OCI-LY1 (cell line): ENCODE measurements around the gene RPA4.
"Not testable (repeated sequence)": the region's sequence is repeated elsewhere in the genome, so short reads cannot be mapped to it uniquely, and the experiment has no call there.

Source experiments
- H2AFZ ChIP-seq: fragments of 200-600 bp; sonication (generic), shearing (Covaris generic); 2 replicates; pipeline ENCODE4 v1.6.0; 2014; ENCODE audit warnings: antibody characterized with exemption, mild to moderate bottlenecking, low read length
- H3F3A ChIP-seq: fragments of 200-600 bp; sonication (generic), shearing (Covaris generic); 2 replicates; pipeline ENCODE4 v1.6.0; 2014; ENCODE audit warnings: mild to moderate bottlenecking, antibody characterized with exemption, low read length, moderate library complexity; ENCODE audit not compliant: insufficient read depth
- H3K27ac ChIP-seq: fragments of 200-600 bp; sonication (generic); 2 replicates; pipeline ENCODE4 v1.5.1; 2014; ENCODE audit warnings: low read length, mixed run types, mild to moderate bottlenecking, low read depth; ENCODE audit not compliant: poor library complexity, severe bottlenecking
- H3K27me3 ChIP-seq: fragments of 200-600 bp; sonication (generic); 2 replicates; pipeline ENCODE4 v1.6.0; 2014; ENCODE audit warnings: antibody characterized with exemption, mild to moderate bottlenecking, low read length, moderate library complexity; ENCODE audit not compliant: insufficient read depth
- H3K36me3 ChIP-seq: fragments of 200-600 bp; sonication (generic); 2 replicates; pipeline ENCODE4 v1.6.1; 2014; ENCODE audit warnings: mild to moderate bottlenecking, antibody characterized with exemption, low read length, moderate library complexity, mixed read lengths; ENCODE audit not compliant: insufficient read depth
- H3K4me1 ChIP-seq: fragments of 200-600 bp; sonication (generic); 2 replicates; pipeline ENCODE4 v1.5.1; 2014; ENCODE audit warnings: mild to moderate bottlenecking, low read length, moderate library complexity; ENCODE audit not compliant: insufficient read depth, severe bottlenecking
- H3K4me2 ChIP-seq: fragments of 200-600 bp; sonication (generic), shearing (Covaris generic); 2 replicates; pipeline ENCODE4 v1.6.1; 2014; ENCODE audit warnings: low read length
- H3K4me3 ChIP-seq: fragments of 200-600 bp; sonication (generic); 2 replicates; pipeline ENCODE4 v1.5.1; 2014; ENCODE audit warnings: low read length, low read depth, mild to moderate bottlenecking, mixed read lengths; ENCODE audit not compliant: poor library complexity, severe bottlenecking
- H3K79me2 ChIP-seq: fragments of 200-600 bp; shearing (Covaris generic); 2 replicates; pipeline ENCODE4 v1.6.1; 2016; ENCODE audit warnings: mixed run types, low read length, mixed read lengths; ENCODE audit not compliant: insufficient read depth
- H3K9ac ChIP-seq: fragments of 200-600 bp; sonication (generic), shearing (Covaris generic); 2 replicates; pipeline ENCODE4 v1.6.1; 2014; ENCODE audit warnings: mild to moderate bottlenecking, low read length, mixed read lengths
- H3K9me2 ChIP-seq: fragments of 200-600 bp; sonication (generic), shearing (Covaris generic); 2 replicates; pipeline ENCODE4 v1.6.1; 2014; ENCODE audit warnings: low read depth, mild to moderate bottlenecking, low read length, mixed read lengths
- H3K9me3 ChIP-seq: fragments of 200-600 bp; shearing (Covaris generic); 2 replicates; pipeline ENCODE4 v1.6.1; 2014; ENCODE audit warnings: low read length, mixed read lengths
- H4K20me1 ChIP-seq: fragments of 200-600 bp; sonication (generic), shearing (Covaris generic); 2 replicates; pipeline ENCODE4 v1.6.0; 2016; ENCODE audit warnings: mild to moderate bottlenecking, low read length; ENCODE audit not compliant: insufficient read depth
- EZH2 ChIP-seq: fragments of 200-600 bp; sonication (generic), shearing (Covaris generic); IDR thresholded peaks from 2 replicates; pipeline ENCODE4 v1.8.0; 2017; ENCODE audit warnings: borderline replicate concordance, mixed run types, mild to moderate bottlenecking, antibody characterized with exemption, low read length, moderate library complexity, mixed read lengths
- TF ChIP-seq, protein P1 (sequence below): fragments of 200-600 bp; sonication (generic), shearing (Covaris generic); IDR thresholded peaks from 2 replicates; pipeline ENCODE4 v1.5.1; 2017; ENCODE audit warnings: mild to moderate bottlenecking, antibody characterized with exemption, low read length, moderate library complexity, mixed read lengths

RPA4 gene

DNA sequence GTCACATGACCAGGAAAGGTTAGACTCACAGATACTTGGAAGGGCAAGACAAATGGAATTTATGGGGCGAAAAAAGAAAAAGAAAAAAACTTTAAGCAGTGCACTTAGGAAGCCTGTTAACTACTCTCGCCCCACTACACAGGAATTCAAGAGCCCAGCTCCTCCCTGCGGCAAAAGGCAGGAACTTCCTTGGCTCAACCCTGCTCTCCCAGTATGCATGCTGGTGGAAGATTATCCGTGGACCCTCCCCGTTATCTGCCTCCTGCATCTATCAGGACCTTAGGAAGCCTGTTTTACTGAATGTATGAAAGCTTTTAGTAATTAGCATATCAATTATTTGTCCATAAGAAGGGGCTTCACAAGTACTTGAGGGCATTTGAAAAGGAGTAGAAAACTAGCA is 40.1 kb upstream of the RPA4 start:
- peaks cover 8% of the 10 kb centered on the region for H3K4me1 ChIP-seq
- H3K9ac ChIP-seq, result no peak overlapping the region
- H3K27ac ChIP-seq, result no peak overlapping the region
- no peaks in the 10 kb centered on the region for H3K36me3 ChIP-seq
- no peaks in the 10 kb centered on the region for H3K27me3 ChIP-seq
- no peaks in the 10 kb centered on the region for H3K9me2 ChIP-seq
- no peaks in the 10 kb centered on the region for H3F3A ChIP-seq
- H4K20me1 ChIP-seq, result no peaks in the 10 kb centered on the region
- TF ChIP-seq, protein P1, sequence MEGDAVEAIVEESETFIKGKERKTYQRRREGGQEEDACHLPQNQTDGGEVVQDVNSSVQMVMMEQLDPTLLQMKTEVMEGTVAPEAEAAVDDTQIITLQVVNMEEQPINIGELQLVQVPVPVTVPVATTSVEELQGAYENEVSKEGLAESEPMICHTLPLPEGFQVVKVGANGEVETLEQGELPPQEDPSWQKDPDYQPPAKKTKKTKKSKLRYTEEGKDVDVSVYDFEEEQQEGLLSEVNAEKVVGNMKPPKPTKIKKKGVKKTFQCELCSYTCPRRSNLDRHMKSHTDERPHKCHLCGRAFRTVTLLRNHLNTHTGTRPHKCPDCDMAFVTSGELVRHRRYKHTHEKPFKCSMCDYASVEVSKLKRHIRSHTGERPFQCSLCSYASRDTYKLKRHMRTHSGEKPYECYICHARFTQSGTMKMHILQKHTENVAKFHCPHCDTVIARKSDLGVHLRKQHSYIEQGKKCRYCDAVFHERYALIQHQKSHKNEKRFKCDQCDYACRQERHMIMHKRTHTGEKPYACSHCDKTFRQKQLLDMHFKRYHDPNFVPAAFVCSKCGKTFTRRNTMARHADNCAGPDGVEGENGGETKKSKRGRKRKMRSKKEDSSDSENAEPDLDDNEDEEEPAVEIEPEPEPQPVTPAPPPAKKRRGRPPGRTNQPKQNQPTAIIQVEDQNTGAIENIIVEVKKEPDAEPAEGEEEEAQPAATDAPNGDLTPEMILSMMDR, result no peak
- no peak for TF ChIP-seq EZH2
- no peak overlapping the region for H2AFZ ChIP-seq
- no peak overlapping the region for H3K4me3 ChIP-seq
- no peaks in the 10 kb centered on the region for H3K9me3 ChIP-seq
- no peak overlapping the region for H3K4me2 ChIP-seq
- H3K79me2 ChIP-seq, result no peaks in the 10 kb centered on the region

DNA sequence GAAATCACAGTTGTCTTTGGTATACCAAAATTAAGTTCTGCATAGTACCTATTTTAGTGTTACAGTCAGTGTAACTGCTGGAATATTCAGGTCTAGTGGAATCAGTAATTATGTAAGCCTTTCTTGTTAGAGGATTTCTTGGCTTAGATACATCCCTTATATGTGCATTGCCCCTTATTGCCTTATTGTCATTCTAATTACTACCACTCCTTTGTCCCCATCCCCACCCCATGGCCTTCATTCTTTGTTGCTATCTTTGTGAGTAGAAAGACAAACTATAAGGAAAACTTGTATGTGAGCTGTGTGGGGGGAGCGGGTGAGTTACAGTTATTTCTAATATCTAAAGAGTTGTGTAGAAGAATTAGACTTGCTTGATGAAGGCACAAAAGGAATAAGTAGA is 36.9 kb upstream of the RPA4 start:
- TF ChIP-seq, protein P1, result no peak
- TF ChIP-seq EZH2, result no peak
- Histone ChIP-seq H2AFZ (no peak overlapping the region), H3K9me2 (no peaks in the 10 kb centered on the region), H3K9me3 (no peaks in the 10 kb centered on the region), H3K4me2 (no peak overlapping the region), H3K36me3 (no peaks in the 10 kb centered on the region), H3K27me3 (no peaks in the 10 kb centered on the region), H3K4me3 (no peak overlapping the region), H4K20me1 (no peaks in the 10 kb centered on the region), H3K79me2 (no peaks in the 10 kb centered on the region), H3F3A (no peaks in the 10 kb centered on the region), H3K4me1 (no peaks in the 10 kb centered on the region), H3K27ac (no peak overlapping the region), H3K9ac (no peak overlapping the region)

DNA sequence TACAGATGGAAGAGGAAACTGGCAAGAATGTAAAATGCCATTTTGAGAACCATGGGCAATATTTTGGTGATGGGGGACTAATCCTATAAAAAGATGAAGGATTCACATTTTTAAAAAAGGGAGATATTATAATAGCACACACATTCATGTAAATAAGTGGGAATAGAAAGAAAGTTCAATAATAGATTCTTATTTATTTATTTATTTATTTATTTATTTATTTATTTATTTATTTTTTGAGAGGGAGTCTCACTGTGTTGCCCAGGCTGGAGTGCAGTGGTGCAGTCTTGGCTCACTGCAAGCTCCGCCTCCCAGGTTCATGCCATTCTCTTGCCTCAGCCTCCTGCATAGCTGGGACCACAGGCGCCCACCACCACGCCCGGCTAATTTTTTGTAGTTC is 24.3 kb upstream of the RPA4 start:
- not testable (repeated sequence) for H3F3A ChIP-seq, H3K4me2 ChIP-seq, H3K79me2 ChIP-seq, H3K9me3 ChIP-seq, H3K36me3 ChIP-seq, H3K9me2 ChIP-seq, H3K4me3 ChIP-seq, H3K27me3 ChIP-seq, H3K9ac ChIP-seq, H4K20me1 ChIP-seq, H2AFZ ChIP-seq, H3K27ac ChIP-seq
- peaks cover 12% of the 10 kb centered on the region for H3K4me1 ChIP-seq

DNA sequence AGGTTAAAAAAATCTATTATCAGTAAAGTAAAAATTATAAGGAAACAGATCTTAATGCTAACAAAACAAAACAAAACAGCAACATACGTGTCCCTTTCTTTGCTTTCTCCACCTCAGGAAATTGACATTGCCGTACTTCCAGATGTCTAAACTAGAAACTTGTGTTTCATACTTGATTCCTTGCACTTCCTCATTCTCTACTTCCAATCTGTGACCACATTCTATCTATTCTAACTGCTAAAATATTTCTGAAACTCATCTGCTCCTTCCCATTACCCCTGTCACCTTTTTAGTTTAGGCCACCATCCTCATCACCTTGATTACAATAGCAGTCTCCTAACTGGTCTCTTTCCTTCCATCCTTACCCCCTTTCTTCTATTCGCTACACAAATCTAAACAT is 22.5 kb upstream of the RPA4 start:
- H3K4me1 ChIP-seq, result peaks cover 7% of the 10 kb centered on the region
- no peaks in the 10 kb centered on the region for H3K27me3 ChIP-seq
- TF ChIP-seq, protein P1, result no peak
- TF ChIP-seq EZH2, result no peak
- no peak overlapping the region for H3K4me3 ChIP-seq
- no peak overlapping the region for H3K9ac ChIP-seq
- H3F3A ChIP-seq, result no peaks in the 10 kb centered on the region
- H3K27ac ChIP-seq, result no peak overlapping the region
- H3K4me2 ChIP-seq, result no peak overlapping the region
- H4K20me1 ChIP-seq, result no peaks in the 10 kb centered on the region
- no peaks in the 10 kb centered on the region for H3K36me3 ChIP-seq
- H3K9me3 ChIP-seq, result no peaks in the 10 kb centered on the region
- H3K79me2 ChIP-seq, result no peaks in the 10 kb centered on the region
- H3K9me2 ChIP-seq, result no peaks in the 10 kb centered on the region
- no peak overlapping the region for H2AFZ ChIP-seq
